ENCODE measurements around the gene ZKSCAN3.
A peak's percentile ranks its signal among the peaks of the same experiment; 100 is the strongest.

Gene ZKSCAN3

DNA sequence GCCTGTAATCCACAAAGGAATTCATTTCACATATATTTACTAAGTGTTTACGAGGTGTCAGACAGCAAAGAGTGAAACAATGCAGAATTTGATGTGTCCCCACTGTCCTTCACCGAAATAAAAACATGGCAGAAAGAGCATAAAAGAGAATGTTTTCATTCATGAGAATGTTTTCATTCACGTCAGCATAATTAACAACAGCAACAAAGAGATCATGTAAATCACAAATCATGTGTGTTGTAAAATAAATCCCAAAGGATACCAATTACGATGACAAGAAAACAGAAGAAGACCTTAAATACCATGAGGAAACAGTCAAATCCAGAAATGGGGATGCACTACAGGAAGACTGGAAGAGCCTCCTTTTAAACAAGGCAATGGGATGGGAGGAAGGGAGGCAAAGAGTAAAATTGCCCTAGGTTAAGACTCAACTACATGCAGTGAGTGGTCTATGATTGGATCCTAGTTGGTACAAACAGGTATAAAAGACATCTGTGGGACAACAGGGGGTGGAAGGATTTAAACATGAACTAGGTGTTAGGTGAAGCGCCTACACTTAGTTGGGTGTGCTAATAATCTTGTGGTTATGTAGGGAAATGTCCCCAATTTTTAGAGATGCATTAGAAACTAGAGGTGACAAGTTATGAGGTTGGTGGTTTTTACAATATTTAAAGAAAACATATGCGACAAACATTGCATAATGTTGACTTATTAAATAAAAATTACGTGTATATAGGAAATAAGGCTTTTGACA is 15.3 kb upstream of the ZKSCAN3 start:
- Mint-ChIP-seq H3K4me1 (ENCODE audit: low read depth) (peaks cover 5% of the 10 kb centered on the region), H3K27me3 (ENCODE audit: low read depth) (peaks cover 3% of the 10 kb centered on the region), H3K36me3 (ENCODE audit: low read depth) (peaks cover 2% of the 10 kb centered on the region), H3K9me3 (peaks cover 8% of the 10 kb centered on the region), H3K4me3 (peak overlapping the region; percentile 16), H3K27ac (no peak overlapping the region)
- no peak for DNase-seq (ENCODE audit: low spot score)

DNA sequence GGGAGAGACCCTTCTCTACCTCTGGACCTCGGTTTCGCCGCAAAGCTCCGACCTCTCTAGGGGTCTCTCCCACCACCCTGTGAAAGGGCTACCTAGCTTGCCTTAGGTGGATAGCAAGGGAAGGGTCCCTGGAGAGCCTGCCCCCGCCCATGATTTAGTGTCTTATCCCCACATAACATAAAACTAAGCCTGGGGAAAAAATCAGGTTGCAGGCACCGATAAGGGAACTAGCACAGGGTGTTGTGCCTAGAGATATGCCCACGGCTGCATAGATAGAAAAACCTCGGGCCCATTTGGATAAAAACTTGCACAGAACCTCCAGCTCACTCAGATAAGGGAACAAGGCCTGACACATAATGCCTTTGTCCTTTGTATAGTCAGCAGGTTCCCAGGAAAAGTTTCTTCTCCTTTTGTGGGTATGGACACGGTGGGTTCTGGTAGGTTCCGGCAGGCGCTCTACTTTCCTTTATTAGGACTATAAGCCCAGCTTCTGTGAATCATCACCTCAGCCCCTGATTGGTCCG is 14.6 kb upstream of the ZKSCAN3 start:
- DNase-seq (ENCODE audit: low spot score): no peak
- Mint-ChIP-seq H3K4me1 (ENCODE audit: low read depth) (peaks cover 5% of the 10 kb centered on the region), H3K4me3 (peak overlapping the region; percentile 6), H3K9me3 (peaks cover 14% of the 10 kb centered on the region), H3K36me3 (ENCODE audit: low read depth) (peaks cover 4% of the 10 kb centered on the region), H3K27me3 (ENCODE audit: low read depth) (peaks cover 3% of the 10 kb centered on the region), H3K27ac (no peak overlapping the region)

GRCh38 chr6:28335564-28336283 is 14.0 kb upstream of the ZKSCAN3 start, which contains the start of gene ZSCAN31:
Gene ZSCAN31 (minus strand): TSS chr6:28336148. CDS start chr6:28329683, 6,465 bp downstream.
- Mint-ChIP-seq H3K9me3 (peaks cover 17% of the 10 kb centered on the region), H3K27ac (no peak within 1 kb of the TSS), H3K4me1 (ENCODE audit: low read depth) (peaks cover 5% of the 10 kb centered on the region), H3K4me3 (peak within 1 kb of the TSS; percentile 6), H3K27me3 (ENCODE audit: low read depth) (peaks cover 3% of the 10 kb centered on the region), H3K36me3 (ENCODE audit: low read depth) (peaks cover 8% of the 10 kb centered on the region)
- DNase-seq (ENCODE audit: low spot score): peak; percentile 74

DNA sequence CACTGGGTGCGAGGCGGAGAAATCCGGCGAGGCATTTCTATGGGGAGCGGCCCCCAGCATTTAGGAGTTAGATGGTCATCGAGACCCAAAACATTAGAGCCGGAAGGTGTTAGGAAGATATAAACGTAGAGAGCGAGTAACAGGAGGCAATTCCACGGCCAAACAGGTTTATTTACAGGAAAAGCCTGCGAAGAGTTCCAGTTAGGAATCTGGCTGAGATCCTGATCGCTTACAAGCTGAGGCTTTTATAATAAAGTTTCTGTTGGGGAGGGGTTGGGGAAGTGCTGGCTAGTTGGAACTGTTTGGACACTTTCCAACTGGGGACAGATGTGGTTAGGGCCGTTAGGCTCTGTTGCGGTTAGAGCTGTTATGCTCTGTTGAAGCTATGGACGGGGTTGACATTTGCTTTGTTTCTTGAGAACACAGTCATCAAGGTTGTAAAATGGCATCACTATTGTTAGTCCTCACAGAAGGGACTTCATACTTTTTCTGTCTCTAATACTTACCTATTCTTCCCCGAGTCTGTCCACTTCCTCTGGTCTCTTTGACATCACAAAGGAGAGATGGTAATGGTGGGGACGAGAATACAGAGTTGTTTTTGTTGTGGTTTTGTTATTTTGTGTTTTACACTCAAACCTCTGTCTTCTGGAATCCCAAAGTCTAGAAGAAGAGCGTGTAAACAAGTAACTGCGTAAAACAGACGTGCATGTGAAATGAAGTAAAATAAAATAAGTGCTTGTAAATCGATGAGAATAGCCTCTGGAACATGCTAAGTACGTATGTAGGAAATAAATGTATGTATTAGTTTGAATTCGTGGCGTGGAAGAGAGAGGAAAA is 13.2 kb upstream of the ZKSCAN3 start:
- peak; percentile 23 for DNase-seq (ENCODE audit: low spot score)
- Mint-ChIP-seq H3K4me1 (ENCODE audit: low read depth) (peaks cover 5% of the 10 kb centered on the region), H3K27ac (no peak overlapping the region), H3K36me3 (ENCODE audit: low read depth) (peaks cover 9% of the 10 kb centered on the region), H3K27me3 (ENCODE audit: low read depth) (peaks cover 3% of the 10 kb centered on the region), H3K4me3 (no peak overlapping the region), H3K9me3 (peaks cover 22% of the 10 kb centered on the region)

DNA sequence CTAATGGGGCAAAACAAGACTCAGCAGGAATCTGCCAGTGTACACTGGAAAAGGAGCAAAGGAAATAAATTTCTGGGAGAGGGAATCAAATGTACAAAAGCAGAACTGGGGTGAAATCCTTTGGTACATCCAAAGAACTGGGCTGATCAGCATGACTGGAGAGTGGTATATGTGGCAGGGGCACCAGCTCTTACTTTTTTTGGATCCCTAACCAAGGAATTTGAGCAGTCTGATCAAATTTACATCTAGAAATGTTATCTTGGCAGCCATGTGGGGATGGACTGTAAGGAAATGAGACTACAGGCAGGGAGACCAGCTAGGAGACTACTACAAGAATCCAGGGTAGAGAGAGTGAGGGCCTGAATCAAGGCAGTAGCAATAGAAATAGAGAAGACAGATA is 12.6 kb upstream of the ZKSCAN3 start:
- DNase-seq (ENCODE audit: low spot score): no peak
- H3K27me3 Mint-ChIP-seq (ENCODE audit: low read depth): peaks cover under 1% of the 10 kb centered on the region
- peaks cover 5% of the 10 kb centered on the region for H3K4me1 Mint-ChIP-seq (ENCODE audit: low read depth)
- H3K4me3 Mint-ChIP-seq: no peak overlapping the region
- peaks cover 8% of the 10 kb centered on the region for H3K36me3 Mint-ChIP-seq (ENCODE audit: low read depth)
- no peak overlapping the region for H3K27ac Mint-ChIP-seq
- peaks cover 23% of the 10 kb centered on the region for H3K9me3 Mint-ChIP-seq

DNA sequence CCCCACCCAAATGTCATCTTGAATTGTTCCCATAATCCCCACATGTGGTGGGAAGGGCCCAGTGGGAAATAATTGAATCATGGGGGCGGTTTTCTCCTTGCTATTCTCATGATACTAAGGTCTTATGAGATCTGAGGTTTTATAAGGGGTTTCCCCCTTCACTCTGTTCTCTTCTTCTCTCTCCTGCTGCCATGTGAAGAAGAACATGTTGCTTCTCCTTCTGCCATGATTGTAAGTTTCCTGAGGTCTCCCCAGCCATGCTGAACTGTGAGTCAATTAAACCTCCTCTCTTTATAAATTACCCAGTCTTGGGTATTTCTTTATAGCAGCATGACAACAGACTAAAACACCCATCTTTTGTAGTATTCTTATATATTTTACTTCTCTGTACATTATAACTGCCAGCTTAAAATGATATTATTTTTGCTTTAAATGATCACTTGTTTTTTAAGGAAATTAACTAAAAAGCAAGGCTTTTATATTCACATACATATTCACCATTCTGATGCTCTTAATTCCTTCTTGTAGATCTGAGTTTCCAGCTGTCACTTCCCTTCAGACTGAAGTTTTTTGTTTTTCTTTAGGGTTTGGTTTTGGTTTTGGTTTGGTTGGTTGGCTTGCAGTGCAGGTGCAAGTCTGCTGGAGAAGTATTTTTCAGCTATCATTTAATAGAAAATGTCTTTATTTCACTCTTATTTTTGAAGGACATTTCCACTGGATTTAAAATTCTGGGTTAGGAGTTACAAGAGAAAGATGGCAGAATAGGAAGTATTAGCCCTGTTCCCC is 9.2 kb upstream of the ZKSCAN3 start:
- no peak for DNase-seq (ENCODE audit: low spot score)
- H3K27me3 Mint-ChIP-seq (ENCODE audit: low read depth): peaks cover 14% of the 10 kb centered on the region
- no peaks in the 10 kb centered on the region for H3K4me1 Mint-ChIP-seq (ENCODE audit: low read depth)
- peaks cover 27% of the 10 kb centered on the region for H3K9me3 Mint-ChIP-seq
- H3K27ac Mint-ChIP-seq: no peak overlapping the region
- peaks cover 8% of the 10 kb centered on the region for H3K36me3 Mint-ChIP-seq (ENCODE audit: low read depth)
- H3K4me3 Mint-ChIP-seq: no peak overlapping the region

DNA sequence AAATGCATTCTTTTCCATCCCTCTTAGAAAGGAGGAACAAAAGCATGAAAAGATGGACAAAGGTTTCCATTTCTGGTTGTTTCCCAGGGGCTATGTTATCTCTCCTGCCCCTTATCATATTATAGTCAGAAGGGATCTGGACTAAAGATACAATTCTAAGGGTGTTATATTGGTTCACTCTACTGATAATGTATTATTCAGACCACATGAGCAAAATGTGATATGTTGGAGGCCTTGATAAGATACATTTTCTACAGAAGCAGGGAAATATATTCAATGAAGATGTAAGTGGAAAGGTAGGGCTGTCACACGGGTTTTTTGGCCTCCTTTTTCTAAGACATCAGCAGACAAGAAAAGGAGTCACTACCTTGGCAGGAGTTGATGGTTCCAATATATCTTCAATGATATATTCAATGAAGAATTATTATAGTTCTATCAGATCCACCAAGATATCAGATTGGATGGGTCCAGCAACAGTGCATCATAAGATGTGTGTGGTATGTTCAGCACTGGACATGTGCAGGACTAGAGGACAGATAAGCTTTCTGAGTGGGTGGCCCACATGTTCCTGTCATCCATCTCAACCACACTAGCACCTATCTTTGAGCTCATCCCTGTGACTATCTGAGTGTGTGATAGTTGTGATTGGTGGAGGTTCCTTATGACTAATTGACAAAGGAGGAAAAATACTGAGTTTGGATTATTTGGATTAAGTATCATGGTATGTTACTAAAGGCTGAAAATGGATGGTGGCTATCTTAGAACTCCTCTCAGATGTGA is 5.7 kb upstream of the ZKSCAN3 start:
- Mint-ChIP-seq H3K36me3 (ENCODE audit: low read depth) (peaks cover 8% of the 10 kb centered on the region), H3K27ac (no peak overlapping the region), H3K27me3 (ENCODE audit: low read depth) (peaks cover 39% of the 10 kb centered on the region), H3K4me3 (no peak overlapping the region), H3K4me1 (ENCODE audit: low read depth) (no peaks in the 10 kb centered on the region), H3K9me3 (peaks cover 27% of the 10 kb centered on the region)
- DNase-seq (ENCODE audit: low spot score): no peak

DNA sequence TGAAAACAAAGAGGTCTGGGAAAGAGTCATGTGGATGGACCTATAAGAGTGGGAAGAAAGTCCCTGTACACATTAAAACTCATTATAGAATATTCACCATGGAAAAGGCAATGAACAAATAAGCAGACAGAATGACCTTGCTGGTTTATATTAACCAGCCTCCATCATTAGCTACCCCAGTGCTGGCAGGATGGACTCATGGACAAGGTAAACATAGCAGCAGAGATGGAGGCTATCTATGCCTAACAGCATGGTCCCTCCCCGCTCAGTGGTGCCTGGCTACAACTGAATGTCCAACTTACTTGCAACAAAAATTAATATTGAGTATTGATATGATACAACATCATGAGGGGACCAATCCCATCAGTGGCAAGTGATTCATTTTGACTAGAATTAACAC is 4.5 kb upstream of the ZKSCAN3 start:
- peaks cover 4% of the 10 kb centered on the region for H3K4me1 Mint-ChIP-seq (ENCODE audit: low read depth)
- H3K27me3 Mint-ChIP-seq (ENCODE audit: low read depth): peaks cover 39% of the 10 kb centered on the region
- DNase-seq (ENCODE audit: low spot score): no peak
- H3K27ac Mint-ChIP-seq: no peak overlapping the region
- H3K4me3 Mint-ChIP-seq: no peak overlapping the region
- peaks cover 20% of the 10 kb centered on the region for H3K9me3 Mint-ChIP-seq
- peaks cover 8% of the 10 kb centered on the region for H3K36me3 Mint-ChIP-seq (ENCODE audit: low read depth)

- H3K4me3 Mint-ChIP-seq: no peak overlapping the region
- peaks cover 9% of the 10 kb centered on the region for H3K36me3 Mint-ChIP-seq (ENCODE audit: low read depth)
- H3K4me1 Mint-ChIP-seq (ENCODE audit: low read depth): peaks cover 17% of the 10 kb centered on the region
- peaks cover 39% of the 10 kb centered on the region for H3K27me3 Mint-ChIP-seq (ENCODE audit: low read depth)
- DNase-seq (ENCODE audit: low spot score): no peak
- peaks cover 5% of the 10 kb centered on the region for H3K9me3 Mint-ChIP-seq
- H3K27ac Mint-ChIP-seq: no peak overlapping the region
Observed at GRCh38 chr6:28347119-28347518, 2.6 kb upstream of the ZKSCAN3 start.

DNA sequence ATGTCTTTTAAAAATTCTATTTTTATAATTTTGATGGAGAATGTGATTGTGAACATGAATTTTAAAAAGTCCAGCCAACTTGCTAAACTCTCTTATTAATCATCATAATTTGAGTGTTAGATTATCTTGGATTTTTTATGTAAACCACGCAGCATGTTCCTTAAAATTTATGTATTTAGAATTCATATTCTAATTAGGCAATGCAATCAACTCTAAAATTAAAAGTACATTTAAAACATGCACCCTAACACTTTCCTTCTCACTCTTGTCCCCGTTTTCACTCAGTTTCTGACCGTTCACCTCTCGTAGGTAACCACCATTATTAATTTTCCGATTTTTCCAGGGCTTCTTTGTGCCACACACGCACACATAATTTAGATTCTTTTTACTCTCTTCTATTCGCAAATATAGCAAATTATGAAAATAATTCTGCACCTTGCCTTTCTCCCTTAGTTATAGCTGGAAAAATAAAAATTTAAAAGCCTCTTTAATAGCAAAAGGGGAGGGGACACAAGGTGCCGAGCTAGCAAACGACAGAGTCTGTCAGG is 329 bp upstream of the ZKSCAN3 start:
- H3K4me1 Mint-ChIP-seq (ENCODE audit: low read depth): peaks cover 17% of the 10 kb centered on the region
- peaks cover 17% of the 10 kb centered on the region for H3K36me3 Mint-ChIP-seq (ENCODE audit: low read depth)
- no peak for DNase-seq (ENCODE audit: low spot score)
- peak overlapping the region; percentile 95 for H3K27ac Mint-ChIP-seq
- H3K9me3 Mint-ChIP-seq: peaks cover 3% of the 10 kb centered on the region
- peaks cover 34% of the 10 kb centered on the region for H3K27me3 Mint-ChIP-seq (ENCODE audit: low read depth)
- H3K4me3 Mint-ChIP-seq: peak overlapping the region; percentile 96

GRCh38 chr6:28351087-28351486 is 1.3 kb downstream of the ZKSCAN3 start:
- Mint-ChIP-seq H3K9me3 (peaks cover 3% of the 10 kb centered on the region), H3K27me3 (ENCODE audit: low read depth) (peaks cover 20% of the 10 kb centered on the region), H3K36me3 (ENCODE audit: low read depth) (peaks cover 17% of the 10 kb centered on the region), H3K4me3 (peak overlapping the region; percentile 96), H3K4me1 (ENCODE audit: low read depth) (peaks cover 28% of the 10 kb centered on the region), H3K27ac (no peak overlapping the region)
- DNase-seq (ENCODE audit: low spot score): no peak

GRCh38 chr6:28351493-28351925 is 1.8 kb downstream of the ZKSCAN3 start:
- H3K4me1 Mint-ChIP-seq (ENCODE audit: low read depth): peaks cover 31% of the 10 kb centered on the region
- no peak for DNase-seq (ENCODE audit: low spot score)
- peaks cover 17% of the 10 kb centered on the region for H3K36me3 Mint-ChIP-seq (ENCODE audit: low read depth)
- H3K4me3 Mint-ChIP-seq: peak overlapping the region; percentile 96
- H3K9me3 Mint-ChIP-seq: peaks cover 3% of the 10 kb centered on the region
- H3K27ac Mint-ChIP-seq: peak overlapping the region; percentile 70
- peaks cover 16% of the 10 kb centered on the region for H3K27me3 Mint-ChIP-seq (ENCODE audit: low read depth)
